Tibial nerve (tissue), 4 donors: ENCODE data around the gene HSD17B8. TPM values are rescaled to one million over a fixed set of nuclear protein-coding genes. Genes with fewer than 3 reads are reported as not detected.

ENCODE experiments used
- DNase-seq, 2 donors: peaks; one replicate each; pipeline ENCODE4 v3.0.0-alpha.2; 2019; ENCODE audit warnings: low spot score in 2 of 2
- H3K27ac ChIP-seq, 4 donors: fragments of 200-600 bp; sonication (generic) in 3 of 4; one replicate each; pipeline ENCODE4 v1.5.1; 2017 to 2019; ENCODE audit warnings: mild to moderate bottlenecking in 1 of 4
- H3K27me3 ChIP-seq, 2 donors: fragments of 200-600 bp; sonication (generic) in 1 of 2; one replicate each; pipeline versions ENCODE4 v1.5.1 to v1.6.0; 2017 to 2019
- H3K36me3 ChIP-seq, 3 donors: fragments of 200-600 bp; sonication (generic); one replicate each; pipeline ENCODE4 v1.5.1; 2018 to 2019
- H3K4me1 ChIP-seq, 4 donors: fragments of 200-600 bp; sonication (generic) in 3 of 4; one replicate each; pipeline ENCODE4 v1.5.1; 2017 to 2019
- H3K4me3 ChIP-seq, 4 donors: fragments of 200-600 bp; sonication (generic) in 3 of 4; one replicate each; pipeline ENCODE4 v1.5.1; 2017 to 2019; ENCODE audit warnings: mild to moderate bottlenecking in 1 of 4, moderate library complexity in 1 of 4
- H3K9me3 ChIP-seq, 4 donors: fragments of 200-600 bp; sonication (generic) in 3 of 4; one replicate each; pipeline ENCODE4 v1.5.1; 2017 to 2019
- CTCF ChIP-seq, 5 experiments: fragments of 200-600 bp in 3 of 5; fragments of 450-650 bp in 2 of 5; sonication (generic) in 3 of 5; IDR thresholded peaks; one replicate each; pipeline ENCODE4 v1.5.1; 2016 to 2019; ENCODE audit warnings: antibody characterized with exemption in 5 of 5, mild to moderate bottlenecking in 3 of 5, moderate library complexity in 2 of 5
- EP300 ChIP-seq, 2 donors: sonication (generic); formaldehyde crosslinking; IDR thresholded peaks; one replicate each; pipeline ENCODE4 v1.6.1; 2017; ENCODE audit warnings: antibody characterized with exemption in 2 of 2, mild to moderate bottlenecking in 1 of 2
- POLR2A ChIP-seq, 2 donors: fragments of 450-650 bp; IDR thresholded peaks; one replicate each; pipeline ENCODE4 v1.6.1; 2017; ENCODE audit warnings: antibody characterized with exemption in 2 of 2, mild to moderate bottlenecking in 2 of 2, moderate library complexity in 2 of 2
- WGBS, 2 donors: methylation state at CpG; one replicate each; pipeline ENCODE4 v1.1.5; 2018; 5-methylcytosine and 5-hydroxymethylcytosine counted together
- total RNA-seq, 4 donors: library from RNA; depleted of rRNA; stranded (reverse); fragments of >200 nt; gene quantifications; one replicate each; pipeline ENCODE4 v1.1.0, GENCODE V29; 2016

HSD17B8 gene
- total RNA-seq, 4 donors from 2014 or later: 10.0 to 33.9 (median 19.1) TPM

- H3K36me3 ChIP-seq: no peaks in the 10 kb centered on the region
- no peak for TF ChIP-seq CTCF (IDR thresholded peaks at IDR 0.05)
- no peak for TF ChIP-seq EP300 (IDR thresholded peaks at IDR 0.05)
- TF ChIP-seq POLR2A (IDR thresholded peaks at IDR 0.05): no peak
- 73 to 89% methylated on average over 5 of the region's 5 CpGs for WGBS, 2 donors
Observed at GRCh38 chr6:33168639-33169038, 35.8 kb upstream of the HSD17B8 start.

GRCh38 chr6:33169291-33170175 lies 34.9 kb upstream of the HSD17B8 start:
- H3K27me3 ChIP-seq: no peaks in the 10 kb centered on the region
- WGBS, 2 donors: 93 to 96% methylated on average over 10 of the region's 10 CpGs
- no peak overlapping the region for H3K4me3 ChIP-seq
- H3K4me1 ChIP-seq: no peaks in the 10 kb centered on the region
- H3K9me3 ChIP-seq: no peaks in the 10 kb centered on the region
- no peaks in the 10 kb centered on the region for H3K36me3 ChIP-seq
- no peak overlapping the region for H3K27ac ChIP-seq
- no peak for DNase-seq
- TF ChIP-seq EP300 (IDR thresholded peaks at IDR 0.05) (no peak), POLR2A (IDR thresholded peaks at IDR 0.05) (no peak), CTCF (IDR thresholded peaks at IDR 0.05) (no peak)

More at GRCh38 chr6:33168639-33169038, 35.8 kb upstream of the HSD17B8 start:
- H3K4me1 ChIP-seq: no peaks in the 10 kb centered on the region
- H3K27me3 ChIP-seq: no peaks in the 10 kb centered on the region
- no peaks in the 10 kb centered on the region for H3K9me3 ChIP-seq
- H3K4me3 ChIP-seq: no peak overlapping the region
- H3K27ac ChIP-seq: no peak overlapping the region
- no peak for DNase-seq

- TF ChIP-seq POLR2A (IDR thresholded peaks at IDR 0.05) (no peak), CTCF (IDR thresholded peaks at IDR 0.05) (no peak)
- Histone ChIP-seq H3K4me1 (no peaks in the 10 kb centered on the region), H3K4me3 (no peak overlapping the region), H3K36me3 (no peaks in the 10 kb centered on the region), H3K27ac (no peak overlapping the region), H3K27me3 (no peaks in the 10 kb centered on the region), H3K9me3 (no peaks in the 10 kb centered on the region)
- no peak for DNase-seq
- 77 to 86% methylated on average over 6 to 9 of the region's 9 CpGs for WGBS, 2 donors
Observed at GRCh38 chr6:33170176-33171015, 34.1 kb upstream of the HSD17B8 start.

GRCh38 chr6:33171016-33171879 lies 33.2 kb upstream of the HSD17B8 start:
- no peak for TF ChIP-seq POLR2A (IDR thresholded peaks at IDR 0.05)
- TF ChIP-seq CTCF (IDR thresholded peaks at IDR 0.05): no peak
- no peak for TF ChIP-seq EP300 (IDR thresholded peaks at IDR 0.05)
- Histone ChIP-seq H3K27me3 (no peaks in the 10 kb centered on the region), H3K9me3 (no peaks in the 10 kb centered on the region), H3K36me3 (no peaks in the 10 kb centered on the region), H3K27ac (no peak overlapping the region), H3K4me3 (no peak overlapping the region), H3K4me1 (no peaks in the 10 kb centered on the region)
- no peak for DNase-seq
- 81 to 88% methylated on average over 9 to 10 of the region's 11 CpGs for WGBS, 2 donors
